HL-60/S4 treated with retinoic acid at 250 ng/mL for 4 days and 3 days (cell line): ENCODE results near the gene KRTAP5-4.
"Not testable (repeated sequence)": the region's sequence is repeated elsewhere in the genome, so short reads cannot be mapped to it uniquely, and the experiment has no call there.

Experiments used
- in situ Hi-C: fragments of 300-500 bp; cut with MboI; formaldehyde crosslinking; loops from 2 replicates; pipeline ENCODE4 v1.7.0; 2022; ENCODE audit warnings: low sequenced_read_pairs

KRTAP5-4 gene

GRCh38 chr11:1622086-1622485 lies at the start of gene KRTAP5-4:
Gene KRTAP5-4 (minus strand): TSS chr11:1622138. CDS start chr11:1622093, 45 bp downstream.
- in situ Hi-C loops, result no loop called here

GRCh38 chr11:1671658-1672057 lies 49.7 kb upstream of the KRTAP5-4 start:
- in situ Hi-C loops, result no loop called here

GRCh38 chr11:1670905-1671371 lies 49.0 kb upstream of the KRTAP5-4 start:
- in situ Hi-C loops, result no loop called here

GRCh38 chr11:1670457-1670856 lies 48.5 kb upstream of the KRTAP5-4 start:
- in situ Hi-C loops, result not testable (repeated sequence)

GRCh38 chr11:1669546-1670218 lies 47.7 kb upstream of the KRTAP5-4 start:
- in situ Hi-C loops, result no loop called here

- in situ Hi-C loops, result no loop called here
Measured at GRCh38 chr11:1668911-1669473, 47.1 kb upstream of the KRTAP5-4 start.

- in situ Hi-C loops, result no loop called here
Measured at GRCh38 chr11:1667906-1668305, 46.0 kb upstream of the KRTAP5-4 start.

- in situ Hi-C loops, result no loop called here
Measured at GRCh38 chr11:1667121-1667850, 45.3 kb upstream of the KRTAP5-4 start.

GRCh38 chr11:1665313-1665712 lies 43.4 kb upstream of the KRTAP5-4 start:
- in situ Hi-C loops, result no loop called here

- in situ Hi-C loops, result not testable (repeated sequence)
Measured at GRCh38 chr11:1662699-1663283, 40.9 kb upstream of the KRTAP5-4 start.

- in situ Hi-C loops, result not testable (repeated sequence)
Measured at GRCh38 chr11:1661454-1662269, 39.7 kb upstream of the KRTAP5-4 start.

GRCh38 chr11:1660111-1660867 lies 38.4 kb upstream of the KRTAP5-4 start:
- in situ Hi-C loops, result no loop called here

- in situ Hi-C loops, result loop anchor here (10.0 kb wide), 1 partner anchor 485 kb away; no protein-coding TSS in a partner anchor
Measured at GRCh38 chr11:1659506-1659905, 37.6 kb upstream of the KRTAP5-4 start.

GRCh38 chr11:1656670-1657069 lies 34.7 kb upstream of the KRTAP5-4 start:
- in situ Hi-C loops, result loop anchor here (10.0 kb wide), 1 partner anchor 488 kb away; no protein-coding TSS in a partner anchor

- in situ Hi-C loops, result loop anchor here (10.0 kb wide), 1 partner anchor 489 kb away; no protein-coding TSS in a partner anchor
Measured at GRCh38 chr11:1656061-1656441, 34.1 kb upstream of the KRTAP5-4 start.

GRCh38 chr11:1655168-1656060 lies 33.5 kb upstream of the KRTAP5-4 start:
- in situ Hi-C loops, result loop anchor here (10.0 kb wide), 1 partner anchor 489 kb away; no protein-coding TSS in a partner anchor

GRCh38 chr11:1654388-1655167 lies 32.6 kb upstream of the KRTAP5-4 start:
- in situ Hi-C loops, result loop anchor here (10.0 kb wide), 1 partner anchor 490 kb away; no protein-coding TSS in a partner anchor
